GM18909 (cell line): ENCODE data around the gene CCT2.
"Not testable (repeated sequence)": the region's sequence is repeated elsewhere in the genome, so short reads cannot be mapped to it uniquely, and the experiment has no call there.

ENCODE experiments used
- ATAC-seq: cut with Tn5 transposase; IDR thresholded peaks from one replicate; pipeline ENCODE4 v1.9.1; 2021; ENCODE audit warnings: mild to moderate bottlenecking; ENCODE audit not compliant: unreplicated experiment, poor library complexity

The CCT2 gene

DNA sequence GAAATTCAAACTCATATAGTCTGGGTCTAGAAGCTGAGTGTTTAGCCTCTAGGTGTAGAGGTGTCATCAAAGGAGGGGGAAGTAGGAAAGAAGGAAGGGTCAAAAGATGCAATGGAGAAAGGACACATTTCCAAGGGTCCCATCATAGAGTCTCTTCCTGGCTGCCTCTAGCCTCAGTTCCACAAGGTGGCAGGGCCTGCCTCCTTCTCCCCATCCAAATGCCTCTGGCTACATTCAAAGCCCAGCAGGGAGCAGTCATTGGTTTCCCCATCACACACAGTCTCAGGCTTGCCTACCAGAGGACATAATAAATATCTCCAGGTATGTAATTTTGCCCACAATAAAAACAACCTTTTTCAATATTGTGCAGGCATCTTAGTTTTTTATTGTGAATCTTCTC is 2.1 kb upstream of the CCT2 start:
- ATAC-seq = no peak

DNA sequence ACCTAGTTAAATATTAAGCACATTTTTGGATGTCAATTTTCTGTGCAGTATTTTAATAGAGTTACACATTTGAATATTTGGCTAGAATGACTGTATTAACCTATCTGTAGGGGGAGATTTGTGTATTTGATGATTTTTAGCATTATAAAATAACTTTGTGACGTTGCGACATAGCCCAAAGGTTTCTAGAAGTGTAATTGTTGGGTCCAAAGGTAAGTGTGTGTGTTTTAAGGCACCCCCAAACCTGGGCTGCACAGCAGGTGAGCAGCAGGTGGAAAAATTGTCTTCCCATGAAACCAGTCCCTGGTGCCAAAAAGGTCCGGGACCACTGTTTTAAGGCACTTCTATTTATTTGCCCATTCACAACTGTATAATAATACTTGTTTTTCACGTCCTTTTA is 3.3 kb downstream of the CCT2 start:
- no peak for ATAC-seq

- no peak for ATAC-seq
Measured at GRCh38 chr12:69589082-69589481, 3.8 kb downstream of the CCT2 start.

GRCh38 chr12:69595689-69596088 is 10.4 kb downstream of the CCT2 start:
- ATAC-seq = no peak

- no peak for ATAC-seq
Measured at GRCh38 chr12:69598174-69598753, 13.0 kb downstream of the CCT2 start.

DNA sequence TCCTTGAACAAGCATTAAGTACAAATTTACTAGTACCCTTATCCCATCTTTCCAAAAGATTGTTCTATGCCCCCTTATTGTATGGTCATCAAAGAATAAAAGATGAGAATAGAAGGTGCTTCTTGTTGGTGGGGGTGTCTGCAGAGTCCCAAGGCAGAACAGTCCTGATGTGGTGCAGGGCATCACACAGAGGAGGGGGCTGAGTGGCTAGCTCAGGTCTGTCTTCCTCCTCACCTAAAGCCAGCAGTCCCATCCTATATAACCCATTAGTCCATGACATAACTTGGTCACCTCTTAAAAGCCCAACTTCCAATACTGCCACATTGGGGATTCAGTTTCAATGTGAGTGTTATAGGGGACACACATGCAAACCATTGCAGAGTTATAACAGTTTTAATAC is 15.5 kb downstream of the CCT2 start:
- no peak for ATAC-seq

DNA sequence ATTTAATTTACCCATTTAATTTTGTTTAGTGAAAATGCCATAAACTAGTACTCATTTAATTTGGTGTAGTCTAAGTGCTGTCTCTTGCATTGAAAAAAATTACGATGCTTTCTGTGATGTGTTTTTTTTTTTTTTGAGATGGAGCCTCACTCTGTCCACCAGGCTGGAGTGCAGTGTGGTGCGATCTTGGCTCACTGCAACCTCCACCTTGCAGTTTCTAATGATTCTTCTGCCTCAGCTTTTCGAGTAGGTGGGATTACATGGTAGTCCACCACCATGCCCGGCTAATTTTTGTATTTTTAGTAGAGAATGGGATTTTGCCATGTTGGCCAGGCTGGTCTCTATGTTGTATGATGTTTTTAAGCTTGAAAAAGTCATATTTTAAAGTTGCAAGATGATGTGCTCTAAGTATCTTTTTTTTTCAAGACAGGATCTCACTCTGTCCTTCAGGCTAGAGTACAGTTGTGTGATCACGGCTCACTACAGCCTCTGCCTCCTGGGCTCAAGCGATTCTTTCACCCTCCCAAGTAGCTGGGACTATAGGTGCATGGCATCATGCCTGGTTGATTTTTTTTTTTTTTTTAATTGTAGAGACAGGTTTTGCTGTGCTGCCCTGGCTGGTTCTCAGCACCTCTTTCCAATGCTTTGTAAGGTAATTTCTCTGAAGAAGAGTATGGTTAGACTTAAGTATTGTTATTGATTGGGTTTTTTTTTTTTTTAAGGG is 16.9 kb downstream of the CCT2 start:
- no peak for ATAC-seq

- ATAC-seq = no peak
Measured at GRCh38 chr12:69602954-69603353, 17.7 kb downstream of the CCT2 start.

DNA sequence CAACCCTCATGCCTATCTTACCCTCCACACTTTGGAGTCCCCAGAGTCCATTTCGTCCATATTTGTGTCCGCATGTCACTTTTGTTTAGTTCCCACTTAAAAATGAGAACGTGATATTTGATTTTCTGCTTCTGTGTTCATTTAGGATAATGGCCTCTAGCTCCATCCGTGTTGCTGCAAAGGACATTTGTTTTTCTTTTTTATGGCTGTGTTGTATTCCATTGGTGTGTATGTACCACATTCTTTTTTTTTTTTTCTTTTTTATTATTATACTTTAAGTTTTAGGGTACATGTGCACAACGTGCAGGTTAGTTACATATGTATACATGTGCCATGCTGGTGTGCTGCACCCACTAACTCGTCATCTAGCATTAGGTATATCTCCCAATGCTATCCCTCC is 18.3 kb downstream of the CCT2 start:
- not testable (repeated sequence) for ATAC-seq

DNA sequence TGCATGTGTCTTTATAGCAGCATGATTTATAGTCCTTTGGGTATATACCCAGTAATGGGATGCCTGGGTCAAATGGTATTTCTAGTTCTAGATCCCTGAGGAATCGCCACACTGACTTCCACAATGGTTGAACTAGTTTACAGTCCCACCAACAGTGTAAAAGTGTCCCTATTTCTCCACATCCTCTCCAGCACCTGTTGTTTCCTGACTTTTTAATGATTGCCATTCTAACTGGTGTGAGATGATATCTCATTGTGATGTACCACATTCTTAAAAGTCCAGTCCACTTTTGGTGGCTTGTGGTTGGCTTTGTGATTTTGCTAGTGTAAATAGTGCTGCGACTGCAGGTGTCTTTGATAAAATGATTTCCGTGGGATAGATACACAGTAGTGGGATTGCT is 19.0 kb downstream of the CCT2 start:
- ATAC-seq = not testable (repeated sequence)

GRCh38 chr12:69608114-69608513 is 22.9 kb downstream of the CCT2 start:
- no peak for ATAC-seq

DNA sequence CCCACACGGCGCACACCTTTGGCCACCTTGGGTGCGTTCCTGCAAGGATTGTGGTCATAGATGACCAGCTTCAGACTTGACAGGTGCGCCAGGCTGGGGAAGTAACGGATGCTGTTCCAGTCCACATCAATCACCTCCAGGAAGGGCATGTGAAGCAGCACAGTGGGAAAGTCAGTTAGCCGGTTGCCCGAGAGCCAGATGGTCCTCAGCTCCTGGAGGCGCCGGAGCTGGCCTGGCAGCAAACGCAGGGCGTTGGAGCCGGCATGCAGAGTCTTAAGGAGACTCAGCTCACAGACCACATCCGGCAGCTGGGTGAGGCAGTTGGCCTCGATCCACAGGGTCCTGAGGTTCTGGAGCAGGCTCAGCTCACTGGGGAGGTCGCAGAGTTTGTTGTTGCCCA is 24.9 kb downstream of the CCT2 start:
- no peak for ATAC-seq

DNA sequence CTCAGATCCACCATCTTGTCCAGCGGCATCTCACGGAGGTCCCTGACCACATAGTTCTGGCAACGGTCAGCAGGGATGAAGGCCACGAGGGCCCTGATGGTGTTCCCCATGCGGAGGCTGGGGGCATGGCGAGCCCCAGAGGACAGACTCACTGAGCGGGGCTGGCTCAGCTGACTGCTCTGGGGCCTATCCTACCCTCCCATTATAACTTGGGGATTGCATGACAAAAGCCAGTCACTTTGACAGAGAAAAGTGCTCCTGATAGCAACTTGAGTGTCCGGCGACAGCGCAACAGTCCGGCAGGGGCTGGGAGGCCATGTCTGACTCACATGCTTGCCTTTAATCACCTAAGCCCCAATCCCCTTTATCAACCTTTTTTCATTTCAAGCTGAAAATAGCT is 25.5 kb downstream of the CCT2 start, which contains the start of gene LRRC10:
Gene LRRC10 (minus strand): TSS at position 179 of the 400 bp plus-strand sequence. CDS start 69 bp downstream, at position 110.
- no peak for ATAC-seq

- ATAC-seq = no peak
Measured at GRCh38 chr12:69613351-69613750, 28.1 kb downstream of the CCT2 start.

DNA sequence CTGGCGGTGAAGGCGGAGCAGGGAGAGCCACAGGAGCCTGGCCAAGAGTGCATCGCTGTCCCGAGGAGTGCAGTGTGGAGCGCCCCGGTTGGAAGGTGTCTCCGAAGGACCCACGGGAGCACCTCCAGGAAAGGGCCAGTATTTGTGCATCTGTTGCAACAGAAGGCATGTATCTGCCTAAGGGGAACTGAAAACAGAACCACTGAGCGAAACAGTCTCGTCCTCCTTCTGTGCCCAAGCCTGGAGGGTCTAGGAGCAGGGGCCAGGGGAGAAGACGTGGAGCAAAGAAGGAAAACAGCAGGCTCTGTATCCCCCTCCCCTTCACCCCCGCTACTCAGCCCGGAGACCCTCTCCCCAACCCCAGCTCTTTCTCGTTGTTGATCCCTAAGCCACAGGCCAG is 30.8 kb downstream of the CCT2 start:
- no peak for ATAC-seq

DNA sequence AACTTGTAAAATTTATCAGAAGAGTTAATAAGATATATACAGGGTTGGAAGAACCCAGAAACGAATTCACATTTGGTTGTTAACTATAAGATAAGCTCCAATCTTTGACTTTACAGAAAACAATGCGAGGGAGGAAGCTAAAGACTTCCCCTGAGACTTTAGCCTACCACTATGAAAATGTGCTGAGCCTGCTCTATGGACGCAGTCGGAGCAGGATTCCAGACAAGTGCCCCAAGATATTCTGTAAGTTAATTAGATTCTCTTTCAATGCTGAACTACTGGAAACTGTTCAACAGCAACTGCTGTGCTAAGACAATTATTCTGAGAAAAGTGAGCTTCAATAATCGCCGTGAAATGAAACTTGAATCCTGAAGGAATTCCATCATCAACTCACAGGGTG is 33.8 kb downstream of the CCT2 start:
- ATAC-seq = no peak

DNA sequence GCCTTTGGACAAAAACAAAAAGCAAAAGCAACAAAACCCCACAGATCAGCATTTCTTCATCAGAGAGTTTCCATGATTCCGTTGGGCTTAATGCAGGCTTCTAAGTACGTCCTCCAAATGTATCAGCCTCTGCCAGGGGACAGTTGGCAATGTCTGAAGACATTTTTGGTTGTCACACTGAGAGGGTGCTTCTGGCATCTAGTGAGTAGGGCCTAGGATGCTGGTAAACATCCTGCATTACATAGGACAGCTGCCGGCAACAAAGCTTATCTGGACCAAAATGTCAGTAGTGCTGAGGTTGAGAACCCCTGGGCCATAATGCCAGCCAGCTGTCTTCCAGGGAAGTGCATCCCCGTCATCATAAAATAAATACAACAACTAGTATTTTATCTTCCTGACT is 34.8 kb downstream of the CCT2 start:
- ATAC-seq = no peak

- ATAC-seq = no peak
Measured at GRCh38 chr12:69620921-69621320, 35.7 kb downstream of the CCT2 start.

- ATAC-seq = no peak
Measured at GRCh38 chr12:69621551-69621950, 36.3 kb downstream of the CCT2 start.

DNA sequence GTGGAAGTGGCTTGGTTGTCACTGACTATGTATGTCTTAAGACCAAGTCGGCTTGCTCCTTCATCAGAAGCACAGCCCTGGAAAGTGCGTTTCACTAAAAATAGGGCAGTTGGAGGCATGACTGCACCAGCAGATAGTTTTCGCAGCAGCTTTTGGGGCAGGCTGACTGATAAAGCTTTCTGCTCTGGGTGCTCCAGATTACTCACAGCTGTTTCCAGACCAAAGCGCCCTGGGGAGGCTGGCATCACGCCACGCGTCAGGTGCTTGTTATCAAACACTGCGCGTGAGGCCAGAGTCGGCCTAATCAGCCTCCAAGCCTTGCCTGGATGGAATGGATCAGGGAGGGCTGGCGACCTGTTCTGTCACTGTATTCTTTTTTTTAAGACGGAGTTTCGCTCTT is 38.7 kb downstream of the CCT2 start:
- ATAC-seq = no peak

DNA sequence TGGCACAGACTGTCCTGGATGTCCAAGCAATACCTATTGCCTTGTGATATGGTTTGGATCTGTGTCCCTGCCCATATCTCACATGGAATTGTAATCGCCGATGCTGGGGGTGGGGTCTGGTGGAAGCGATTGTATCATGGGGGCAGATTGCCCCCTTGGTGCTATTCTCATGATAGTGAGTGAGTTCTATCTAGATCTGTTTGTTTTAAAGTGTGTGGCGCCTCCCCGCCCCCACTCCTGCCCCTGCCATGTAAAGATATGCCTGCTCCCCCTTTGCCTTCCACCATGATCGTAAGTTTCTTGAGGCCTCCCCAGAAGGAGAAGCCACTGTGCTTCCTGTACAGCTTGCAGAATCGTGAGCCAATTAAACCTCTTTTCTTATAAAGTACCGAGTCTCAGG is 42.2 kb downstream of the CCT2 start:
- ATAC-seq = no peak

- ATAC-seq = no peak
Measured at GRCh38 chr12:69630191-69630590, 44.9 kb downstream of the CCT2 start.
